Upper lobe of left lung (tissue), 6 donors: ENCODE data around the gene ELF1. TPM values are rescaled to one million over a fixed set of nuclear protein-coding genes. Genes with fewer than 3 reads are reported as not detected.
A peak's percentile ranks its signal among the peaks of the same experiment; 100 is the strongest.

ENCODE experiments used
- ATAC-seq, 2 donors: fragments of 200-7000 bp; cut with Tn5 transposase; one replicate each; pipeline ENCODE4 v1.9.1; 2022; ENCODE audit warnings: mild to moderate bottlenecking in 2 of 2, moderate library complexity in 2 of 2; ENCODE audit not compliant: low FRiP score in 2 of 2
- DNase-seq, 2 donors: peaks; one replicate each; pipeline ENCODE4 v3.0.0-alpha.2; 2019 to 2020
- H3K27ac ChIP-seq, 4 donors: fragments of 200-600 bp; sonication (generic); one replicate each; pipeline ENCODE4 v1.5.1; 2016 to 2019
- H3K27me3 ChIP-seq, 4 donors: fragments of 200-600 bp; sonication (generic); one replicate each; pipeline ENCODE4 v1.5.1; 2017 to 2019
- H3K36me3 ChIP-seq, 4 donors: fragments of 200-600 bp; sonication (generic); one replicate each; pipeline ENCODE4 v1.5.1; 2016 to 2019
- H3K4me1 ChIP-seq, 4 donors: fragments of 200-600 bp; sonication (generic); one replicate each; pipeline ENCODE4 v1.5.1; 2018 to 2019
- H3K4me3 ChIP-seq, 4 donors: fragments of 200-600 bp; sonication (generic); one replicate each; pipeline ENCODE4 v1.5.1; 2017 to 2019; ENCODE audit warnings: mild to moderate bottlenecking in 2 of 4, moderate library complexity in 1 of 4
- H3K9me3 ChIP-seq, 4 donors: fragments of 200-600 bp; sonication (generic); one replicate each; pipeline ENCODE4 v1.5.1; 2018 to 2019
- EP300 ChIP-seq, 4 donors: sonication (generic); formaldehyde crosslinking; IDR thresholded peaks; one replicate each; pipeline ENCODE4 v1.5.1; 2017; ENCODE audit warnings: antibody characterized with exemption in 4 of 4, control low read depth in 2 of 4
- POLR2A ChIP-seq, 4 donors: fragments of 450-650 bp; IDR thresholded peaks; one replicate each; pipeline ENCODE4 v1.5.1; 2016 to 2017; ENCODE audit warnings: antibody characterized with exemption in 4 of 4, mild to moderate bottlenecking in 2 of 4
- POLR2AphosphoS5 ChIP-seq, 2 donors: sonication (generic); formaldehyde crosslinking; IDR thresholded peaks; one replicate each; pipeline ENCODE4 v1.5.1; 2017; ENCODE audit warnings: antibody characterized with exemption in 2 of 2
- WGBS, 2 donors: methylation state at CpG; one replicate each; pipeline ENCODE4 v1.1.5; 2017 to 2018; 5-methylcytosine and 5-hydroxymethylcytosine counted together
- total RNA-seq, 6 donors: library from RNA; depleted of rRNA in 4 of 6; stranded (reverse); fragments of >200 nt in 4 of 6; gene quantifications; one replicate each; pipeline versions ENCODE4 v1.1.0 to v1.2.1, GENCODE V29; 2016 to 2021
- TF ChIP-seq, protein P1 (sequence below), 6 experiments: fragments of 450-650 bp in 4 of 6; fragments of 200-600 bp in 2 of 6; sonication (generic) in 2 of 6; IDR thresholded peaks; one replicate each; pipeline ENCODE4 v1.5.1; 2016 to 2019; ENCODE audit warnings: antibody characterized with exemption in 6 of 6
- donor health status: DM: no; HTN: no; CAD: no; lungs with moderate emphysema.
- donor health status: DM: no; HTN: yes; CAD: no; lungs with severe emphysema.

ELF1 gene
- total RNA-seq, 6 donors from 2014 or later, result 52.6 to 134 (median 78.6) TPM

DNA sequence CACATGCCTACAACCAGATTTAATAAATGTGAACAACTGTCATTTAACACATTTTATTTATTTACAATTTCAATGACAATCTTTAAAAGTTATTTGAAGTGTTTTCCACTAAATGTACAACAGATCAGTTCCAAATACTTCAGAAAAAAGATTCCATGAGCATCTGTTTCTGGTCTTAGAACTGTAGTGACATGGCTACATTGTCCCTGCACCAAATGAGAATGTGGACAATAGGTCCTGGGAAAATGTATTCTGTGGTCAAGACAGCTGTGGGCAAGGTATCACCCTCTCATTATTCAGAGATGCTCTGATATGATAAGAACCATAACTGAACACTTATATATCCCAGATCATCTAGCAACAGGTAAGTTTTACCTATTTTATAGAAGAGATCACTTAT lies 43.7 kb downstream of the ELF1 start:
- Histone ChIP-seq H3K36me3 (no peaks in the 10 kb centered on the region), H3K9me3 (no peaks in the 10 kb centered on the region), H3K27me3 (no peaks in the 10 kb centered on the region), H3K4me3 (no peak overlapping the region), H3K27ac (peak overlapping the region in 1 of 4 donors; percentile 52), H3K4me1 (peaks cover 56 to 98% (median 70%) of the 10 kb centered on the region in 4 donors)
- DNase-seq (no peak), ATAC-seq (no peak)
- TF ChIP-seq, protein P1, sequence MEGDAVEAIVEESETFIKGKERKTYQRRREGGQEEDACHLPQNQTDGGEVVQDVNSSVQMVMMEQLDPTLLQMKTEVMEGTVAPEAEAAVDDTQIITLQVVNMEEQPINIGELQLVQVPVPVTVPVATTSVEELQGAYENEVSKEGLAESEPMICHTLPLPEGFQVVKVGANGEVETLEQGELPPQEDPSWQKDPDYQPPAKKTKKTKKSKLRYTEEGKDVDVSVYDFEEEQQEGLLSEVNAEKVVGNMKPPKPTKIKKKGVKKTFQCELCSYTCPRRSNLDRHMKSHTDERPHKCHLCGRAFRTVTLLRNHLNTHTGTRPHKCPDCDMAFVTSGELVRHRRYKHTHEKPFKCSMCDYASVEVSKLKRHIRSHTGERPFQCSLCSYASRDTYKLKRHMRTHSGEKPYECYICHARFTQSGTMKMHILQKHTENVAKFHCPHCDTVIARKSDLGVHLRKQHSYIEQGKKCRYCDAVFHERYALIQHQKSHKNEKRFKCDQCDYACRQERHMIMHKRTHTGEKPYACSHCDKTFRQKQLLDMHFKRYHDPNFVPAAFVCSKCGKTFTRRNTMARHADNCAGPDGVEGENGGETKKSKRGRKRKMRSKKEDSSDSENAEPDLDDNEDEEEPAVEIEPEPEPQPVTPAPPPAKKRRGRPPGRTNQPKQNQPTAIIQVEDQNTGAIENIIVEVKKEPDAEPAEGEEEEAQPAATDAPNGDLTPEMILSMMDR (IDR thresholded peaks at IDR 0.05), result no peak
- no peak for TF ChIP-seq POLR2AphosphoS5 (IDR thresholded peaks at IDR 0.05)
- no peak for TF ChIP-seq POLR2A (IDR thresholded peaks at IDR 0.05)
- no peak for TF ChIP-seq EP300 (IDR thresholded peaks at IDR 0.05)

DNA sequence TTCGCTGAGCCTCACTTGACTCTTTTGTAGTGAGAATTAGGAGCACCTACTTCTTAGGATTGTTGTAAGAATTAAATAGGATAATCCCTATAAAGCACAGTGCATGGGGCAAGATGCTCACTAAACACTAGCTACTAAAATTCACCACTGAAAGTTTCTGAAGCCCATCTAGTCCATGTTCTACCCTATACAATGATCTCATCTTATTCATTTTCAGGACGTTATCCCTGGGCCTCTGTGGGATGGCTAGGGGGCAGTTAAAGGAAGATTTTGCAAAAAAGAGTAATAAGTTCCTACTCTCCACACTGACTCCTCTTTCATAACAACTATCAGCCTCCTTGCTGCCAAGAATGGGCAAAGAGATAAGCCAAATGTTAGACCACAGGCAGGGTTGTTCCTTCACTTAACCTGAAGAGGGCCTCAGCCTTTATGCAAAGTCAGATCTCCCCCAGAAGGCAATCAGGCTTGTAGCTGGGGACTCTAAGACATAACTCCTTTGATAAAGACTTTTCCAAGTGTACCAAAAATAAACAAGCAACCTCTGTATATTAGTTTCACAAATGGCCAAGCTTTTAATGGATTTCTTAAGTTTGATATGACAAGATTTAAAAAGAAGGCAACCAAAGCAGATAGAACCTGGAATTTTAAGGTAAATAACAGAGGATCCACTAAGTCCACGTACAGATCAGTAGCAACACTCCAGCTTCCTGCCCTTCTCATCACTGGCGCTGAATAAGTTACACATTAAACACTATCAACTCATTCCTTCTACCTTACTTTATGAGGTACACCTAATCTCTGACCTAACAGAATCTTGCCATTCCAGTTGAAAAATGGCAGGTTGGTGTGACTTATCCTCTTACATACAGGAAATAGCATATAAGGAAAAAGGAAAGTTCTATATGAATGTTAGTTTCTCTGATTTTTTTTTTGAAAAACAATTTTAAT lies 44.4 kb downstream of the ELF1 start:
- peaks cover 63 to 98% (median 75%) of the 10 kb centered on the region in 4 donors for H3K4me1 ChIP-seq
- ATAC-seq (peak; percentile 43 to 78), DNase-seq (peak in 1 of 2 donors; percentile 44)
- peak overlapping the region in 2 of 4 donors; percentile 42 to 52 for H3K27ac ChIP-seq
- no peak for TF ChIP-seq EP300 (IDR thresholded peaks at IDR 0.05)
- TF ChIP-seq POLR2AphosphoS5 (IDR thresholded peaks at IDR 0.05), result no peak
- no peak for TF ChIP-seq POLR2A (IDR thresholded peaks at IDR 0.05)
- TF ChIP-seq, protein P1 (IDR thresholded peaks at IDR 0.05), result peak in 5 of 6 experiments; percentile 31 to 54 (median 38)
- 33 to 44% methylated on average over 4 of the region's 4 CpGs for WGBS, 2 donors
- H3K27me3 ChIP-seq, result no peaks in the 10 kb centered on the region
- no peaks in the 10 kb centered on the region for H3K36me3 ChIP-seq
- no peaks in the 10 kb centered on the region for H3K9me3 ChIP-seq
- no peak overlapping the region for H3K4me3 ChIP-seq

DNA sequence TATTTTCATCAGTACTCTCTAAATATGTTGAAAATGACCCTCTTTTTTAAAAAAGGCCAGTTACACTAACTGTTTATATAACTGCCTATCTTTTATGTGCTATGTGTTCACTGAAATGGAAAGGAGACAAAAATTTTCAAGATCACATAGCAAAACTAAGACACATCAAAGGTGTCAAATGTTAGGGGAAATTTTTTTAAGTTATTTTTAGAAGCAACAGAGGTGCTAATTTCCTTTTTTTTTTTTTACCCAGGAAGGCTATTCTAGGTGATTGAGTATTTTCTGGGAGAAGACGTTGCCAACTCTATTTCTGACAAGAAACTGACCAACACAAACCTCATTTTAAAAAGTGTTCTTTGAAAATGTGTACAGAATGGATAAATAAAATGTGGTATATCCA lies 45.7 kb downstream of the ELF1 start:
- no peak for TF ChIP-seq EP300 (IDR thresholded peaks at IDR 0.05)
- TF ChIP-seq, protein P1 (IDR thresholded peaks at IDR 0.05), result no peak
- no peak for TF ChIP-seq POLR2AphosphoS5 (IDR thresholded peaks at IDR 0.05)
- no peak for TF ChIP-seq POLR2A (IDR thresholded peaks at IDR 0.05)
- H3K36me3 ChIP-seq, result no peaks in the 10 kb centered on the region
- DNase-seq (no peak), ATAC-seq (no peak)
- 42 to 54% methylated on average over 1 of the region's 1 CpG for WGBS, 2 donors
- H3K27me3 ChIP-seq, result no peaks in the 10 kb centered on the region
- no peak overlapping the region for H3K4me3 ChIP-seq
- no peaks in the 10 kb centered on the region for H3K9me3 ChIP-seq
- peaks cover 72 to 98% (median 84%) of the 10 kb centered on the region in 4 donors for H3K4me1 ChIP-seq
- no peak overlapping the region for H3K27ac ChIP-seq

DNA sequence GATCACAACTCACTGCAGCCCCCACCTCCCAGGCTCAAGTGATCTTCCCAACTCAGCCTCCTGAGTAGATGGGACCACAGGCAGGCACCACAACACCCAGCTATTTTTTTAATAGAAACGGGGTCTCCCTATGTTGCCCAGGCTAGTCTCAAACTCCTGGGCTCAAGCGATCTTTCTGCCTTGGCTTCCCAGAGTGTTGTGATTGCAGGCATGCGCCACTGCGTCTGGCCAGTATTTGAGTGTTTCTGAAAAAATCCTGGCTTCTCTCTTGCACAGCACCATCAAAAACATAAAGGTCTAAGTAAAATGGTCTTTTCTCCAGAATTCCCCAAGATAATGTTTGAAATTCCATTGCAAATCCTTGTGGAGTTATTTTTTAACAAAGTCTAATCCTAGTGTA lies 47.8 kb downstream of the ELF1 start:
- DNase-seq, result no peak
- Histone ChIP-seq H3K4me3 (no peak overlapping the region), H3K4me1 (peaks cover 80 to 98% (median 86%) of the 10 kb centered on the region in 4 donors)

More for the DNA sequence above, 47.8 kb downstream of the ELF1 start:
- no peaks in the 10 kb centered on the region for H3K36me3 ChIP-seq
- 85 to 87% methylated on average over 4 of the region's 4 CpGs for WGBS, 2 donors
- ATAC-seq, result no peak
- H3K9me3 ChIP-seq, result no peaks in the 10 kb centered on the region
- no peak for TF ChIP-seq EP300 (IDR thresholded peaks at IDR 0.05)
- TF ChIP-seq, protein P1 (IDR thresholded peaks at IDR 0.05), result no peak
- no peak for TF ChIP-seq POLR2A (IDR thresholded peaks at IDR 0.05)
- no peak for TF ChIP-seq POLR2AphosphoS5 (IDR thresholded peaks at IDR 0.05)
- H3K27me3 ChIP-seq, result no peaks in the 10 kb centered on the region
- H3K27ac ChIP-seq, result no peak overlapping the region
